Mammary epithelial cell (primary cell): ENCODE results near the gene CFAP251.

Experiments
- CTCF ChIP-seq, 2 donors: IDR thresholded peaks in 1 of 2; conservative IDR thresholded peaks in 1 of 2; 2 replicates each; pipeline ENCODE4 v1.5.1; 2011 to 2012; ENCODE audit warnings: inconsistent platforms in 2 of 2, low read length in 2 of 2, mild to moderate bottlenecking in 2 of 2, control low read depth in 1 of 2, low read depth in 1 of 2; ENCODE audit not compliant: insufficient read depth in 1 of 2; ENCODE audit errors: extremely low read depth in 1 of 2
- EZH2 ChIP-seq: IDR thresholded peaks from 2 replicates; pipeline ENCODE4 v1.6.1; 2012; ENCODE audit warnings: low read length, inconsistent platforms, borderline replicate concordance

- TF ChIP-seq CTCF (conservative IDR thresholded peaks at IDR 0.05 in 1 of 2, IDR thresholded peaks at IDR 0.05 in 1 of 2; ENCODE audit: extremely low read depth in 1 of 2, insufficient read depth in 1 of 2, low read depth in 1 of 2, low read length in 2 of 2) (no peak), EZH2 (no peak)
Observed at GRCh38 chr12:122049827-122050226, 131.4 kb downstream of the CFAP251 start.
